ENCODE measurements around the gene ITPR1.

Gene ITPR1

DNA sequence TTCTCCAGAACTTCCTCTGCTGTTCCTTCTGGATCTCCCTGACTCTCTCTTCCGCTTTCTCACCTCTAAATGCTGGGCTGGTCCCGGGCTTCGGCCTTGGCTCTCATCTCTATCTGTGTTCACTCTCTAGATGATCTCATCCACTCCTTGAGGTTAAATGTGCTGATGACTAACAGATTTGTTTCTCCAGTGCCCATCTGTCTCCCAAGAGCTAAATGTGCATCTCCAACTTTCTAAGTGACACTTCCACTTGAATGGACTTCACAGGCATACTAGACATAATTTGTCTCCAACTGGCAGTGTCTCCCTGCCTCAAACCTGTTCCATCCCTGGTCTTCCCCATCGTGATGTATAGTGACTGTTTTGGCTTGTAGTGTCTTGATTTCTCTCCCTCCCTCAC lies 95.3 kb downstream of the ITPR1 start (continued):
- TF ChIP-seq, protein P1, sequence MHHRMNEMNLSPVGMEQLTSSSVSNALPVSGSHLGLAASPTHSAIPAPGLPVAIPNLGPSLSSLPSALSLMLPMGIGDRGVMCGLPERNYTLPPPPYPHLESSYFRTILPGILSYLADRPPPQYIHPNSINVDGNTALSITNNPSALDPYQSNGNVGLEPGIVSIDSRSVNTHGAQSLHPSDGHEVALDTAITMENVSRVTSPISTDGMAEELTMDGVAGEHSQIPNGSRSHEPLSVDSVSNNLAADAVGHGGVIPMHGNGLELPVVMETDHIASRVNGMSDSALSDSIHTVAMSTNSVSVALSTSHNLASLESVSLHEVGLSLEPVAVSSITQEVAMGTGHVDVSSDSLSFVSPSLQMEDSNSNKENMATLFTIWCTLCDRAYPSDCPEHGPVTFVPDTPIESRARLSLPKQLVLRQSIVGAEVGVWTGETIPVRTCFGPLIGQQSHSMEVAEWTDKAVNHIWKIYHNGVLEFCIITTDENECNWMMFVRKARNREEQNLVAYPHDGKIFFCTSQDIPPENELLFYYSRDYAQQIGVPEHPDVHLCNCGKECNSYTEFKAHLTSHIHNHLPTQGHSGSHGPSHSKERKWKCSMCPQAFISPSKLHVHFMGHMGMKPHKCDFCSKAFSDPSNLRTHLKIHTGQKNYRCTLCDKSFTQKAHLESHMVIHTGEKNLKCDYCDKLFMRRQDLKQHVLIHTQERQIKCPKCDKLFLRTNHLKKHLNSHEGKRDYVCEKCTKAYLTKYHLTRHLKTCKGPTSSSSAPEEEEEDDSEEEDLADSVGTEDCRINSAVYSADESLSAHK (tag by site-specific recombination; IDR thresholded peaks at IDR 0.05) = no peak; the same call in 1 of the 2 replicates
- TF ChIP-seq ZNF629 (tag by site-specific recombination; IDR thresholded peaks at IDR 0.05) (peak; percentile 76), ZNF626 (tag by site-specific recombination; IDR thresholded peaks at IDR 0.05) (no peak), ZNF133 (tag by site-specific recombination; IDR thresholded peaks at IDR 0.05) (no peak), ZBTB7A (tag by site-specific recombination; IDR thresholded peaks at IDR 0.05; ENCODE audit: low read depth) (no peak), KLF8 (tag by site-specific recombination; IDR thresholded peaks at IDR 0.05) (peak; percentile 38; the same call in 1 of the 2 replicates), ZBTB20 (tag by site-specific recombination; IDR thresholded peaks at IDR 0.05) (peak; percentile 38; the same call in 1 of the 2 replicates), ZNF266 (tag by site-specific recombination; IDR thresholded peaks at IDR 0.05; ENCODE audit: low read depth) (no peak), SP7 (tag by site-specific recombination; IDR thresholded peaks at IDR 0.05) (peak; percentile 80), ZNF768 (tag by site-specific recombination; IDR thresholded peaks at IDR 0.05) (no peak), ZNF221 (tag by site-specific recombination; IDR thresholded peaks at IDR 0.05; ENCODE audit: borderline replicate concordance) (no peak), ZNF350 (tag by site-specific recombination; IDR thresholded peaks at IDR 0.05) (no peak), ZNF239 (tag by site-specific recombination; IDR thresholded peaks at IDR 0.05) (no peak), GFI1B (tag by site-specific recombination; IDR thresholded peaks at IDR 0.05) (no peak), EGR2 (tag by site-specific recombination; IDR thresholded peaks at IDR 0.05; ENCODE audit: low read depth) (no peak), GLIS1 (tag by site-specific recombination; IDR thresholded peaks at IDR 0.05) (peak; percentile 46; the same call in 1 of the 2 replicates), ZNF394 (tag by site-specific recombination; IDR thresholded peaks at IDR 0.05; ENCODE audit: borderline replicate concordance) (peak; percentile 50; the same call in 1 of the 2 replicates)
- TF ChIP-seq, protein P2, sequence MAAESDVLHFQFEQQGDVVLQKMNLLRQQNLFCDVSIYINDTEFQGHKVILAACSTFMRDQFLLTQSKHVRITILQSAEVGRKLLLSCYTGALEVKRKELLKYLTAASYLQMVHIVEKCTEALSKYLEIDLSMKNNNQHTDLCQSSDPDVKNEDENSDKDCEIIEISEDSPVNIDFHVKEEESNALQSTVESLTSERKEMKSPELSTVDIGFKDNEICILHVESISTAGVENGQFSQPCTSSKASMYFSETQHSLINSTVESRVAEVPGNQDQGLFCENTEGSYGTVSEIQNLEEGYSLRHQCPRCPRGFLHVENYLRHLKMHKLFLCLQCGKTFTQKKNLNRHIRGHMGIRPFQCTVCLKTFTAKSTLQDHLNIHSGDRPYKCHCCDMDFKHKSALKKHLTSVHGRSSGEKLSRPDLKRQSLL (tag by site-specific recombination; IDR thresholded peaks at IDR 0.05) = no peak
- TF ChIP-seq, protein P3, sequence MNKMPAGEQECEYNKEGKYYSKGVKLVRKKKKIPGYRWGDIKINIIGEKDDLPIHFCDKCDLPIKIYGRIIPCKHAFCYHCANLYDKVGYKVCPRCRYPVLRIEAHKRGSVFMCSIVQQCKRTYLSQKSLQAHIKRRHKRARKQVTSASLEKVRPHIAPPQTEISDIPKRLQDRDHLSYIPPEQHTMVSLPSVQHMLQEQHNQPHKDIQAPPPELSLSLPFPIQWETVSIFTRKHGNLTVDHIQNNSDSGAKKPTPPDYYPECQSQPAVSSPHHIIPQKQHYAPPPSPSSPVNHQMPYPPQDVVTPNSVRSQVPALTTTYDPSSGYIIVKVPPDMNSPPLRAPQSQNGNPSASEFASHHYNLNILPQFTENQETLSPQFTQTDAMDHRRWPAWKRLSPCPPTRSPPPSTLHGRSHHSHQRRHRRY (tag by site-specific recombination; IDR thresholded peaks at IDR 0.05) = no peak
- TF ChIP-seq, protein P4, sequence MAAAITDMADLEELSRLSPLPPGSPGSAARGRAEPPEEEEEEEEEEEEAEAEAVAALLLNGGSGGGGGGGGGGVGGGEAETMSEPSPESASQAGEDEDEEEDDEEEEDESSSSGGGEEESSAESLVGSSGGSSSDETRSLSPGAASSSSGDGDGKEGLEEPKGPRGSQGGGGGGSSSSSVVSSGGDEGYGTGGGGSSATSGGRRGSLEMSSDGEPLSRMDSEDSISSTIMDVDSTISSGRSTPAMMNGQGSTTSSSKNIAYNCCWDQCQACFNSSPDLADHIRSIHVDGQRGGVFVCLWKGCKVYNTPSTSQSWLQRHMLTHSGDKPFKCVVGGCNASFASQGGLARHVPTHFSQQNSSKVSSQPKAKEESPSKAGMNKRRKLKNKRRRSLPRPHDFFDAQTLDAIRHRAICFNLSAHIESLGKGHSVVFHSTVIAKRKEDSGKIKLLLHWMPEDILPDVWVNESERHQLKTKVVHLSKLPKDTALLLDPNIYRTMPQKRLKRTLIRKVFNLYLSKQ (tag by site-specific recombination; IDR thresholded peaks at IDR 0.05; ENCODE audit: borderline replicate concordance) = no peak
- TF ChIP-seq, protein P5, sequence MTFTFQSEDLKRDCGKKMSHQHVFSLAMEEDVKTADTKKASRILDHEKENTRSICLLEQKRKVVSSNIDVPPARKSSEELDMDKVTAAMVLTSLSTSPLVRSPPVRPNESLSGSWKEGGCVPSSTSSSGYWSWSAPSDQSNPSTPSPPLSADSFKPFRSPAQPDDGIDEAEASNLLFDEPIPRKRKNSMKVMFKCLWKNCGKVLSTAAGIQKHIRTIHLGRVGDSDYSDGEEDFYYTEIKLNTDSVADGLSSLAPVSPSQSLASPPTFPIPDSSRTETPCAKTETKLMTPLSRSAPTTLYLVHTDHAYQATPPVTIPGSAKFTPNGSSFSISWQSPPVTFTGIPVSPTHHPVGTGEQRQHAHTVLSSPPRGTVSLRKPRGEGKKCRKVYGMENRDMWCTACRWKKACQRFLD (tag by site-specific recombination; IDR thresholded peaks at IDR 0.05) = no peak
- TF ChIP-seq, protein P6, sequence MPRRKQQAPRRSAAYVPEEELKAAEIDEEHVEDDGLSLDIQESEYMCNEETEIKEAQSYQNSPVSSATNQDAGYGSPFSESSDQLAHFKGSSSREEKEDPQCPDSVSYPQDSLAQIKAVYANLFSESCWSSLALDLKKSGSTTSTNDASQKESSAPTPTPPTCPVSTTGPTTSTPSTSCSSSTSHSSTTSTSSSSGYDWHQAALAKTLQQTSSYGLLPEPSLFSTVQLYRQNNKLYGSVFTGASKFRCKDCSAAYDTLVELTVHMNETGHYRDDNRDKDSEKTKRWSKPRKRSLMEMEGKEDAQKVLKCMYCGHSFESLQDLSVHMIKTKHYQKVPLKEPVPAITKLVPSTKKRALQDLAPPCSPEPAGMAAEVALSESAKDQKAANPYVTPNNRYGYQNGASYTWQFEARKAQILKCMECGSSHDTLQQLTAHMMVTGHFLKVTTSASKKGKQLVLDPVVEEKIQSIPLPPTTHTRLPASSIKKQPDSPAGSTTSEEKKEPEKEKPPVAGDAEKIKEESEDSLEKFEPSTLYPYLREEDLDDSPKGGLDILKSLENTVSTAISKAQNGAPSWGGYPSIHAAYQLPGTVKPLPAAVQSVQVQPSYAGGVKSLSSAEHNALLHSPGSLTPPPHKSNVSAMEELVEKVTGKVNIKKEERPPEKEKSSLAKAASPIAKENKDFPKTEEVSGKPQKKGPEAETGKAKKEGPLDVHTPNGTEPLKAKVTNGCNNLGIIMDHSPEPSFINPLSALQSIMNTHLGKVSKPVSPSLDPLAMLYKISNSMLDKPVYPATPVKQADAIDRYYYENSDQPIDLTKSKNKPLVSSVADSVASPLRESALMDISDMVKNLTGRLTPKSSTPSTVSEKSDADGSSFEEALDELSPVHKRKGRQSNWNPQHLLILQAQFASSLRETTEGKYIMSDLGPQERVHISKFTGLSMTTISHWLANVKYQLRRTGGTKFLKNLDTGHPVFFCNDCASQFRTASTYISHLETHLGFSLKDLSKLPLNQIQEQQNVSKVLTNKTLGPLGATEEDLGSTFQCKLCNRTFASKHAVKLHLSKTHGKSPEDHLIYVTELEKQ (tag by site-specific recombination; IDR thresholded peaks at IDR 0.05; ENCODE audit: borderline replicate concordance) = peak; percentile 49; the same call in 1 of the 2 replicates
- TF ChIP-seq, protein P7, sequence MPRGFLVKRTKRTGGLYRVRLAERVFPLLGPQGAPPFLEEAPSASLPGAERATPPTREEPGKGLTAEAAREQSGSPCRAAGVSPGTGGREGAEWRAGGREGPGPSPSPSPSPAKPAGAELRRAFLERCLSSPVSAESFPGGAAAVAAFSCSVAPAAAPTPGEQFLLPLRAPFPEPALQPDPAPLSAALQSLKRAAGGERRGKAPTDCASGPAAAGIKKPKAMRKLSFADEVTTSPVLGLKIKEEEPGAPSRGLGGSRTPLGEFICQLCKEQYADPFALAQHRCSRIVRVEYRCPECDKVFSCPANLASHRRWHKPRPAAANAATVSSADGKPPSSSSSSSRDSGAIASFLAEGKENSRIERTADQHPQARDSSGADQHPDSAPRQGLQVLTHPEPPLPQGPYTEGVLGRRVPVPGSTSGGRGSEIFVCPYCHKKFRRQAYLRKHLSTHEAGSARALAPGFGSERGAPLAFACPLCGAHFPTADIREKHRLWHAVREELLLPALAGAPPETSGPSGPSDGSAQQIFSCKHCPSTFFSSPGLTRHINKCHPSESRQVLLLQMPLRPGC (tag by site-specific recombination; IDR thresholded peaks at IDR 0.05) = peak; percentile 36; the same call in 1 of the 2 replicates
- TF ChIP-seq, protein P8, sequence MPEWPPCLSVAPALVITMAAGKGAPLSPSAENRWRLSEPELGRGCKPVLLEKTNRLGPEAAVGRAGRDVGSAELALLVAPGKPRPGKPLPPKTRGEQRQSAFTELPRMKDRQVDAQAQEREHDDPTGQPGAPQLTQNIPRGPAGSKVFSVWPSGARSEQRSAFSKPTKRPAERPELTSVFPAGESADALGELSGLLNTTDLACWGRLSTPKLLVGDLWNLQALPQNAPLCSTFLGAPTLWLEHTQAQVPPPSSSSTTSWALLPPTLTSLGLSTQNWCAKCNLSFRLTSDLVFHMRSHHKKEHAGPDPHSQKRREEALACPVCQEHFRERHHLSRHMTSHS (tag by site-specific recombination; IDR thresholded peaks at IDR 0.05) = no peak
- TF ChIP-seq, protein P9, sequence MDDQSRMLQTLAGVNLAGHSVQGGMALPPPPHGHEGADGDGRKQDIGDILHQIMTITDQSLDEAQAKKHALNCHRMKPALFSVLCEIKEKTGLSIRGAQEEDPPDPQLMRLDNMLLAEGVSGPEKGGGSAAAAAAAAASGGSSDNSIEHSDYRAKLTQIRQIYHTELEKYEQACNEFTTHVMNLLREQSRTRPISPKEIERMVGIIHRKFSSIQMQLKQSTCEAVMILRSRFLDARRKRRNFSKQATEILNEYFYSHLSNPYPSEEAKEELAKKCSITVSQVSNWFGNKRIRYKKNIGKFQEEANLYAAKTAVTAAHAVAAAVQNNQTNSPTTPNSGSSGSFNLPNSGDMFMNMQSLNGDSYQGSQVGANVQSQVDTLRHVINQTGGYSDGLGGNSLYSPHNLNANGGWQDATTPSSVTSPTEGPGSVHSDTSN (CRISPR knock-in tag; IDR thresholded peaks at IDR 0.05) = no peak

All from HEK293 (cell line).